T-helper 1 cell treated with Interleukin-12 subunit alpha and Interleukin-12 subunit beta and Interleukin-4 antibody, amounts not matched to agents 30 ng/mL and 1 ng/mL, for 36 hours (primary cell): ENCODE data around the gene TM4SF5. TPM values are rescaled to one million over a fixed set of nuclear protein-coding genes. Genes with fewer than 3 reads are reported as not detected.

ENCODE experiments used
- intact Hi-C: fragments of 100-400 bp; cut with micrococcal nuclease; formaldehyde crosslinking; loops from one replicate; pipeline ENCODE4 v1.15.1; 2024
- total RNA-seq: library from RNA; stranded (reverse); gene quantifications from 2 replicates; pipeline ENCODE4 v1.2.3, GENCODE V29; 2022

Gene TM4SF5, protein sequence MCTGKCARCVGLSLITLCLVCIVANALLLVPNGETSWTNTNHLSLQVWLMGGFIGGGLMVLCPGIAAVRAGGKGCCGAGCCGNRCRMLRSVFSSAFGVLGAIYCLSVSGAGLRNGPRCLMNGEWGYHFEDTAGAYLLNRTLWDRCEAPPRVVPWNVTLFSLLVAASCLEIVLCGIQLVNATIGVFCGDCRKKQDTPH
- total RNA-seq, result 0.22 and 0.83 TPM in 2 replicates

GRCh38 chr17:4771519-4772234 lies at the start of gene TM4SF5:
TSS of gene TM4SF5 (plus strand) at chr17:4771886. CDS start at chr17:4771923, 37 bp downstream.
- intact Hi-C loops, result no loop called here

DNA sequence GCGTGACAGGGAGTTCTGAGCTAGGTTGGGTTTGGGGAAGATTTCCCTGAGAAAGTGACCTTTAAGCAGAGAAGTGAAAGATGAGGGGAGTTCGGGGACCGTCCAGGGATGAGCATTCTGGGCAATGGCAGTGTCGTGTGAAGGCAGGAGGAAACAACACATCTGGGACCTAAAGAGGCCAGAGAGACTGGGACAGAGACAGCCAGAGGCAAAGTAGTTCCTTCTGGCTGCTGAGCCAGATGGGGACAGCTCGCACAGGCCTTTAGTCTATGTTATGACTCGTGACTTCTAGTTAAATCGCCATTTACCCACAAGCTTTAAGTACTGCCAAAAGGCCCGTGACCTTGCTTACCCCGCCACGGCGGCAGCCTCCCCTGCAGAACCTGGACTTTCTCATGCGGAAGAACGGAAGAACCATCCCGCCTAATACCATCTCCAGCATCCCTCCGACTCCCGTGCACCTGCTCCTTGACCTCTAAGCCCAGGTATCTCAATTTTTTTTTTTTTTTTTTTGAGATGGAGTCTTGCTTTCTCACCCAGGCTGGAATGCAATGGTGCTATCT lies 48.9 kb upstream of the TM4SF5 start:
- intact Hi-C loops, result no loop called here

DNA sequence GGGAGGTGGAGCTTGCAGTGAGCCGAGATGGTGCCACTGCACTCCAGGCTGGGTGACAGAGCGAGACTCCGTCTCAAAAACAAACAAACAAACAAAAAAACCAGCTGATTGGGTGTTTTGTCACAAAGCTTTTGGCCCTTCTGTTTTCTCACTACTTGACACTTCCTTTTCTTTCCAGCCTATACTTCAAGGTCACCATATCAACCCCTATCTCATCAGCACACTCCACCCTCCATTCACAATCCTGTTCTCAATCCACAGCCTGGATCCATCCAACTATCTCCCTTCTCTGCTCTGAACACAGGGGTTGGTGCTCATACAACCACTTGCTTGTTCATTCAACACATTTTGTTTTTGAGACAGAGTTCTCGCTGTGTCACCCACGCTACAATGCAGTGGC lies 47.0 kb upstream of the TM4SF5 start:
- intact Hi-C loops, result no loop called here

DNA sequence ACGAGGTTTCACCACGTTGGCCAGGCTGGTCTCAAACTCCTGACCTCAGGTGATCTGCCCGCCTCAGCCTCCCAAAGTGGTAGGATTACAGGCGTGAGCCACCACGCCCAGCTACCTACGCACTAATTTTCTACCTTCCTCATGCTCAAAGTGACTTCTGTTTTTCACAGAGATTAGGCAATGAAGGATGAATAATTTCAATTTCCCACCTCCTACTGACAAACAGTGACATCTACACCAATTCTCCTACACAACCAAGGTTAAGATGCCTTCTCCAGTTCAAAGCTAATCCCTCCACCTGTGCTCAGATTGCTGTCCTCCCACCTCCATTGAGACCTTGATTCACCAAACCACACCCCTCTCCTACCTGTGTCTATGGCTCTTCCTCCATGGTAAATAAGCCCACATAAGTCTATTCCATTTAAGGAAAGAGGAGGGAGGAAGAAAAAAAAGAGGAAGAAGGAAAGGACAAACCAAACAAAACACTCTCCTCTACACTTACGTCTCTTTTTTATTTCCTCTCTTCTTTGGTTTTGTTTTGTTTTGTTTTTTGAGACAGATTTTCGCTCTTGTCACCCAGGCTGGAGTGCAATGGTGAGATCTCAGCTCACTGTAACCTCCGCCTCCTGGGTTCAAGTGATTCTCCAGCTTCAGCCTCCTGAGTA lies 45.9 kb upstream of the TM4SF5 start:
- intact Hi-C loops, result no loop called here

DNA sequence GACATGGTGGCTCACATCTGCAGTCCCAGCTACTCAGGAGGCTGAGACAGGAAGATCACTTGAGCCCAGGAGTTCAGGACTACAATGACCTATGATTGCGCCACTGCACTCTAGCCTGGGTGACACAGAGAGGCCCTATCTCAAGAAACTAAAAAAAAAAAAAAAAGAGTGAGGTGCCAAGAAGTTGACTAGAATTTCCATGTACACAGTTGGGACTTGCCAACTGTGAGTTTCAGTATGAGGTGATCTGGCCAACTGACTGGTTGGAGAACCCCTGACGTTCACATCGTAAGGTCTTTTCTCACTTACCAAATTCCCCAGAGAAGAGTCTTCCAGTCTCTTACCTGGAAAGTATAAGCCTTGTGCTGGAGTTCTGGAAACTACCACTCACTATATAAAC lies 43.6 kb upstream of the TM4SF5 start:
- intact Hi-C loops, result loop anchor here (2.0 kb wide), 1 partner anchor 21 kb away; no protein-coding TSS in a partner anchor

DNA sequence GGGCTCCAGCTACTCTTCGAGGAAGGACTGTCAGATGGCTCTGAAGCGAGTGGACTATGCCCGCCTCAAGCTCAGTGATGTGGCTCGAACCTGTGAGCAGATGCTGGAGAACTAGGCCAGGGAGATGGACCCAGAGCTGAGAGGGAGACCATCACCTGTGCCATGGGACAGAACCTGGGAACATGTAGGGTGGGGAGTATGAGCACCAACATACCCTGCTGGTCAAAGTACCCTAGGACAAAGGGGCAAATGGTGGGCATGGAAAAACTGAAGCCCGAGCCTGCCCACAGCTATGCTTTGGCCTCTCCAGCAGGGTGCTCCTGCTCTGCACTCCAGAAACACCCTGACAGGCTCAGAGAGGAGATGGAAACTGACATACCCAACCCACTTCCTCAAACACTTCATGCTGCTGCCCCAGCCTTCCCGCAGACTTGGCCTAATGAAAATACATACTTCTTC lies 38.6 kb upstream of the TM4SF5 start:
- intact Hi-C loops, result loop anchor here (5.0 to 10.0 kb wide), 2 partner anchors 209 to 468 kb away; partner anchors contain the start of genes ANKFY1, RNF167 and SLC25A11

DNA sequence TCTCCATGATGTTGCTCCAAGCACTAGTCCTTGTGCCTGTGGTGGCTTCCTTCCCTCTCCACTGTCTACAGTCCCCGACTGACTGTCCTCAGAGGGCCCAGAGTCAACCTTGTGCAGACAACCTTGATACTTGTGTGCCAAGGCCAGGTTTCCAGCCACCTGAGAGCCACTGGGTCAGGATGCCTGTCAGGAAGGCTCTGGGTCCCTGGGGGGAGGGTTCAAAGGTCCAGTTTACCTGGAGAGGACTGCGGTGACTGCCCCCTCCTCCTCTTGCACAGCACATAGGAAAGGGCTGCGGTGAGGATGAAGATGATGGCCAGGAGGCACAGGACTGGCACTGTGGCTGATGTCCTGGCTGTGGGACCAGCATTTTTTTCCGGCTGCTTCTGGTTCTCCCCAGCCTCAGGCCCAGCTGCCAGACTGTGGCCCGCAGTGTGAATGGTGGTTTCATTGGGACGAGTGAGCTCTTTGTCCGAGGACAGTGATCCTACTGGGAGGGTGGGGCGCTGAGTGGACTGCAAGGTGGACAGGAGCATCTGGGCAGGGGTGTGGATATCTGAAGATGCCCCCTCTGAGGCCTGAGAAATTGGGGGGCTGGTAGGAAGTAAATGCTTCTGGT lies 36.7 kb upstream of the TM4SF5 start:
- intact Hi-C loops, result loop anchor here (5.0 to 10.0 kb wide), 2 partner anchors 207 to 470 kb away; partner anchors contain the start of genes ANKFY1, RNF167 and SLC25A11

GRCh38 chr17:4735876-4736651 lies 35.6 kb upstream of the TM4SF5 start:
- intact Hi-C loops, result loop anchor here (10.0 kb wide), 1 partner anchor 471 kb away; the partner anchor contains the start of gene ANKFY1

DNA sequence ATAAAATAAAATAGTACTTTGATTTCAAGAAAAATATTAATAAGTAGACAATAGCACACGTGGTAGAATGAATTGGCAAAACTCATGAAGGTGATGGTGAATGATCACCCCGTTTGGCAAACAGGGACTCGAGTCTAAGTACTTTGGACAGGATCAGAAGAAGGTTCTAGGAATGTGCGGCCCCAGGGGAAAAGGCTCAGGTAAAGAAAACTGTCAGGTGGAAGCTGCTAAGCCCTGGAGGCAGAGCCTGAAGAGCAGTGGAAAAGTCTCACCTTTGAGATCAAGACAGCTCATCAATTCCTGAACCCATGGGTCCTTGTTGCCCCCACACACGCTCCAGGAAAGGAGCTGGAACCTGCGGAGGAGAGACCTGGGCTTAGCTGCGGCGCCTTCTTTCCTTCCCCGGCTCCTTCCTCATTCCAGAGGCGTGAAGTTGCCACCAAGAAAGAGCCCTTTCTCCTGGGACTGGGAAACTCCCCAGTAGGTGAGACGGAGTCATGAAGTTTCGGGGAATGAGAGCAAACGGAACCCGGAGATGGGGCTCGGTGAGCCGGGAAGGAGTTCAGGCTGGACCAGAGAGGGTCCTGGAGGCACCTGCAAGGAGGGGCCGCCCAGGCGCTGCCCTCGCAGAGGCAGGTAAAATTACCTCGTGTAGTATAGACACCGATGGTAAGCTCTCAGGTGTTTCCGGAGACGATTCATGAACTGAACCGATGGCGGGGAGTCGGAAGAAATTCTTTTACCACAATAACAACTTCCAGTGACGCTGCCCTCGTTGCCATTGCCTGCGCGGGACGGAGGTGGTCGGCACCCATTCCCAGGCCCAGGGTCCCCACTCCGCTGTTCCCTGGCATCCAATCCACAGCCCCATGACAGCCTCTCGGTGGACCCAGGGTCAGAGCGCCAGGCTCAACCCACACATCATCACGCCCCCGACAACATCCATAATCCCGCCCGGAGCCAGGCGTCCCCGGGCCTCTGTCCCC lies 33.3 kb upstream of the TM4SF5 start:
- intact Hi-C loops, result loop anchor here (1.0 to 10.0 kb wide), 3 partner anchors 7 to 474 kb away; partner anchors contain the start of genes ANKFY1, MED11 and VMO1

DNA sequence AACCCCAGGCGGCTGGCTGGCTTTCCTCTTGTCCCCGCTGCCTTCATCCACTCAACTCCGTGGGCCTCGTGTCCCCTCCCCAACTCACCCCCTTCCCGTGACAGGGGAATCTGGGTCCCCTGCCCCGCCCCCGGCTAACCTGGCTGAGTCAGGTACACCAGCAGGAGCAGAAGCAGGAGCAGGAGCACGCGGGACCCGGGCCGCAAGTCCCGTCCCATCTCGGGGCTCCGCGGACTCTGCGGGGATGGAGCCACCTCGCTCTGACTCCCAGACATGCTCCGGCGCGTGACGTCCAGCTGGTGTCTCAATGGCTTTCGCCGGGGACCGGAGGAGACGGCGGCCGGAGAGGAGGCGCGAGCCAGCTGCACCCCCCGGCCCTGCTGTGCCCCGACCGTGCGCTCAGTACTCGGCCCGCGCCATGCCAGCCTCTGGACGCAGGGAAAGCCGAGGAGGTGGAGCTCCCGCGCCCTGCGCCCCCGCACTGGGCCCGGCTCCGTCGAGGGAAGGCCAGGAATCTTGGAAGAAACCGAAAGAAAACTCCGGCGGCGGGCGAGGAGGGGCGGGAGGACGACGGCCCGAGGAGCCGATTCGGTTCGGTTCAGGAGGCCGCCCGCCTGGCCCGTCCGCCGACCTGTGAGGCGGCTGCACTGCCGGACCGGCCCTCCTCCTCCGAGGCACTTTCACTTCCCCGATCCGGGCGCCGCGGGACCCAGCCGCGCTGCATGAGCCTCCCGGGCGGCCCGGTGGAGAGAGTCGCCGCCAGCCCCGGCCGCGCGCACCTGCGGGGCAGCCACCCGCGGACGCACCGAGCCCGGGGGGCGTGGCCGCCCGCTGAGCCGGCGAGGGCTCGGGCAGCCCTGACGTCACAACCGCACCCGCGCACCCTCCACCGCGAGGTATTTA lies 32.3 kb upstream of the TM4SF5 start, which contains the start of the genes CXCL16 and ZMYND15:
TSS of gene CXCL16 (minus strand) at position 807 of the 903 bp plus-strand sequence. CDS start at position 218, 589 bp downstream.
TSS of gene ZMYND15 (plus strand) at position 712 of the 903 bp plus-strand sequence. CDS start 716 bp downstream, outside the sequence.
- intact Hi-C loops, result loop anchor here (1.0 to 10.0 kb wide), 4 partner anchors 8 to 475 kb away; partner anchors contain the start of genes ANKFY1, MED11 and VMO1

DNA sequence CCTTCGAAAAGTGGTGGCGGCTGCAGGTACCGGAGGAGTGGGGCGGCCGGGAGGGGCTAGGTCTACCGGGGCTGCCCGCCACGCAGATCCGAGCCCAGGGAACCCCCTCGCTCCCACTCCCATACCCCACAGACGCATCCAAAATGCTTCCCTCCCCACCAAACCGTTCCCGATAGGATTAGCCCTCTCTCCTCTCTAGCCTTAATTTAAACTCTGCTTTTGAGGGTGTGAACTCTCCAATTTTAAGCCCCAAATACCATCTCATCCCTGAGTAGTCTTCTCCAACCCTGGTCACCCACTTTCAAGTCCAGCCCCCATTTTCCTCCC lies 31.7 kb upstream of the TM4SF5 start:
- intact Hi-C loops, result loop anchor here (1.0 kb wide), 1 partner anchor 8 kb away; no protein-coding TSS in a partner anchor

DNA sequence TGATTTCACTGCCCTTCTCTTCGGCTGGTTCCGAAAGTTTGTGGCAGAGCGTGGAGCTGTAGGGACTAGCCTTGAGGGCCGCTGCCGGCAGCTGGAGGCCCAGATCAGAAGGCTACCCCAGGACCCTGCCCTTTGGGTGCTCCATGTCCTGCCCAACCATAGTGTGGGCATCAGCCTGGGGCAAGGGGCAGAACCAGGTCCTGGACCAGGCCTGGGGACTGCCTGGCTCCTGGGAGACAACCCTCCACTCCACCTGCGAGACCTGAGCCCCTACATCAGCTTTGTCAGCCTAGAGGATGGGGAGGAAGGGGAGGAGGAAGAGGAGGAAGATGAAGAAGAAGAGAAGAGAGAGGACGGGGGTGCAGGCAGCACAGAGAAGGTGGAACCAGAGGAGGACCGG lies 31.1 kb upstream of the TM4SF5 start:
- intact Hi-C loops, result loop anchor here (1.0 kb wide), 1 partner anchor 8 kb away; no protein-coding TSS in a partner anchor

- intact Hi-C loops, result no loop called here
Observed at GRCh38 chr17:4741544-4741943, 30.1 kb upstream of the TM4SF5 start.

- intact Hi-C loops, result no loop called here
Observed at GRCh38 chr17:4742133-4742532, 29.6 kb upstream of the TM4SF5 start.

DNA sequence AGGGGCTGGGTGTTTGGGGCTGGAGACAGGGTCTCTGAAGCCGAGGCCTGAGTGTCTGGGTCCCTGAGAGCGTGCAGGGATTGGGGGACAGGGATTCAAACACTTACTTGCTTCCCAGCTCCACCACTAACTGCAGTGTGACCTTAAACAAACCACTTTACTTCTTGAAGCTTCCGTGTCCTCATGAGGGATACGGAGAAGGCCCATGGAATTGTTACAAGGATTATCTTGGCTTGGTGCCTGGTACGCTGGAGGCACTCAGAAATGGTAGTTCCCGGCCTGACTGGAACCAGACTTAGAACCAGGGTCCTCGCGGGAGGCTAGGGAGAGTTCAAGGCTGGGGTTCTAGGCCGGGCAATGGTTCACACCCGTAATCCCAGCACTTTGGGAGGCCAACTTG lies 29.1 kb upstream of the TM4SF5 start:
- intact Hi-C loops, result no loop called here

DNA sequence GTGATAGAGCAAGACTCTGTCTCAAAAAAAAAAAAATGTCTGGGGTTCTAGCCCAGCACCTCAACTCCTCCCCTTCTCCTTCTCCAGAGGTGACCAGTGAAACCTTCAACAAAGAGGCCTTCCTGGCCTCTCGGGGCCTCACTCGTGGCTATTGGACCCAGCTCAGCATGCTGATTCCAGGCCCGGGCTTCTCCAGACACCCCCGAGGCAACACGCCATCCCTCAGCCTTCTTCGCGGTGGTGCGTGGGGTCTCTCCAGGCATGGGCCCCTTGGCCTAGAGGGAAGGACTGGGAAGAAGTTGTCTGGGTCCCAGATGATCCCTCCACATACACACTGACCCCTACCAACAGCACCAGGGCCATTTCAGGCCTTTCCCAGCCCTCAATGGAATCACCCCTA lies 28.5 kb upstream of the TM4SF5 start:
- intact Hi-C loops, result no loop called here

DNA sequence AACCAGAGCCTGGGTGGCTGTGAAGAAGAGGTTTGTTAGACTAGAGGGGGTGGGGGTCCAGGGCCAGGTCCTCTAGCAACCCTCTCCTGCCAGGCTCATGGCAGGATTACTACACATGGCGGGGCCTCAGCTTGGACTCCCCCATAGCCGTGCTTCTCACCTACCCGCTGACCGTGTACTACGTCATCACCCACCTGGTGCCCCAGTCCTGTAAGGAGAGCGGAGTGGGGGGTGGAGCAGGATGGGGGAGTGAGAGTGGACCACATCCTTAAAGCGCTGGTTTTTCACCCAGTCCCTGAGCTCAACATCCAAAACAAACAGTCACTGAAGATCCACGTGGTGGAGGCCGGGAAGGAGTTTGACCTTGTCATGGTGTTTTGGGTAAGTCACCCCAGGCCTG lies 27.8 kb upstream of the TM4SF5 start:
- intact Hi-C loops, result no loop called here
